HFFc6 (cell line): ENCODE data around the gene NMRAL1. TPM values are rescaled to one million over a fixed set of nuclear protein-coding genes. Genes with fewer than 3 reads are reported as not detected.

Experiments
- DNase-seq: peaks from one replicate; pipeline ENCODE4 v3.0.0-alpha.2; 2018
- H3K27ac Mint-ChIP-seq: 2 replicates; pipeline ENCODE4 v1.8.0; 2020; ENCODE audit warnings: mild to moderate bottlenecking, mixed read lengths
- H3K27me3 Mint-ChIP-seq: 2 replicates; pipeline ENCODE4 v1.8.0; 2021; ENCODE audit warnings: mild to moderate bottlenecking, moderate library complexity, mixed read lengths; ENCODE audit not compliant: insufficient read depth
- H3K36me3 Mint-ChIP-seq: 2 replicates; pipeline ENCODE4 v1.8.0; 2021; ENCODE audit warnings: low read depth, mixed read lengths
- H3K4me1 Mint-ChIP-seq: 2 replicates; pipeline ENCODE4 v1.8.0; 2020; ENCODE audit warnings: low read depth, mixed read lengths
- H3K4me3 Mint-ChIP-seq: 2 replicates; pipeline ENCODE4 v1.8.0; 2020; ENCODE audit warnings: mild to moderate bottlenecking, moderate library complexity, mixed read lengths
- H3K9me3 Mint-ChIP-seq: 2 replicates; pipeline ENCODE4 v1.8.0; 2020; ENCODE audit warnings: mild to moderate bottlenecking, mixed read lengths
- CTCF ChIP-seq: fragments of 200-600 bp; sonication (generic); IDR thresholded peaks from 2 replicates; pipeline ENCODE4 v1.5.0; 2021; ENCODE audit warnings: antibody characterized with exemption, mild to moderate bottlenecking
- total RNA-seq, 6 experiments: library from RNA; stranded (reverse); fragmentation: NEBNext Ultra II Directional; extraction: Animal tissue kit (Norgen Biotek cat#: 25700); gene quantifications; 2 replicates in 1 of 6; 3 replicates in 5 of 6; pipeline ENCODE4 v1.2.3, GENCODE V29; 2021

Gene NMRAL1
- total RNA-seq, 6 experiments from 2014 or later: 26.2 to 37.2 (median 33.7) TPM

- Mint-ChIP-seq H3K27ac (no peak overlapping the region), H3K4me3 (no peak overlapping the region; the same call in 1 of the 2 replicates), H3K4me1 (peaks cover 33% of the 10 kb centered on the region), H3K9me3 (no peaks in the 10 kb centered on the region), H3K36me3 (peaks cover 13% of the 10 kb centered on the region), H3K27me3 (no peaks in the 10 kb centered on the region; the same call in none of the 2 replicates)
- no peak for TF ChIP-seq CTCF
- DNase-seq: no peak
Measured at GRCh38 chr16:4414187-4414917, 60.1 kb downstream of the NMRAL1 start.

GRCh38 chr16:4412854-4413253, 61.6 kb downstream of the NMRAL1 start:
- peaks cover 13% of the 10 kb centered on the region for H3K36me3 Mint-ChIP-seq
- H3K4me3 Mint-ChIP-seq: no peak overlapping the region
- H3K9me3 Mint-ChIP-seq: no peaks in the 10 kb centered on the region
- H3K27me3 Mint-ChIP-seq: no peaks in the 10 kb centered on the region; the same call in none of the 2 replicates
- no peak for TF ChIP-seq CTCF
- H3K27ac Mint-ChIP-seq: no peak overlapping the region
- peaks cover 48% of the 10 kb centered on the region for H3K4me1 Mint-ChIP-seq
- no peak for DNase-seq

- no peaks in the 10 kb centered on the region; the same call in none of the 2 replicates for H3K27me3 Mint-ChIP-seq
- H3K27ac Mint-ChIP-seq: no peak overlapping the region
- H3K4me3 Mint-ChIP-seq: no peak overlapping the region
- H3K4me1 Mint-ChIP-seq: peaks cover 50% of the 10 kb centered on the region
- no peak for TF ChIP-seq CTCF
- DNase-seq: no peak
- peaks cover 13% of the 10 kb centered on the region for H3K36me3 Mint-ChIP-seq
- H3K9me3 Mint-ChIP-seq: no peaks in the 10 kb centered on the region
Measured at GRCh38 chr16:4412159-4412558, 62.3 kb downstream of the NMRAL1 start.

Other genes with a start within 250 kb of the NMRAL1 start
- gene SRL, start 232.5 kb downstream of the NMRAL1 start, total RNA-seq: not detected
- 10 to 100 TPM in 3 of 6 experiments, 1 to 10 TPM in 3; 8.3 to 11.7 (median 10.1) TPM for gene TFAP4, start 201.6 kb downstream of the NMRAL1 start, total RNA-seq
- gene GLIS2, start 158.6 kb downstream of the NMRAL1 start, total RNA-seq: 10 to 100 TPM; 21.9 to 26.0 (median 23.5) TPM
- 10 to 100 TPM; 44.9 to 50.8 (median 46.1) TPM for gene PAM16, start 123.3 kb downstream of the NMRAL1 start, total RNA-seq
- 100 to 1,000 TPM in 4 of 6 experiments, 10 to 100 TPM in 2; 92.0 to 131 (median 103) TPM for gene VASN, start 102.8 kb downstream of the NMRAL1 start, total RNA-seq
- gene CORO7, start 58.0 kb downstream of the NMRAL1 start, total RNA-seq: 10 to 100 TPM; 12.1 to 20.9 (median 17.2) TPM
- 10 to 100 TPM; 40.8 to 54.4 (median 45.1) TPM for gene DNAJA3, start 48.8 kb downstream of the NMRAL1 start, total RNA-seq
- gene HMOX2, start 1.8 kb upstream of the NMRAL1 start, total RNA-seq: 10 to 100 TPM; 45.2 to 60.5 (median 54.9) TPM
- 1 to 10 TPM; 5.0 to 8.3 (median 6.4) TPM for gene CDIP1, start 64.1 kb upstream of the NMRAL1 start, total RNA-seq
- gene C16orf96, start 81.7 kb upstream of the NMRAL1 start, total RNA-seq: not detected
- gene UBALD1, start 140.3 kb upstream of the NMRAL1 start, total RNA-seq: 10 to 100 TPM; 23.5 to 33.2 (median 27.9) TPM
- gene MGRN1, start 150.2 kb upstream of the NMRAL1 start, total RNA-seq: 10 to 100 TPM; 65.8 to 81.6 (median 69.1) TPM
- 10 to 100 TPM; 33.2 to 41.8 (median 34.3) TPM for gene NUDT16L1, start 218.9 kb upstream of the NMRAL1 start, total RNA-seq